ENCODE data around the gene AUTS2.

The AUTS2 gene

GRCh38 chr7:70630818-70631457 is 1032.7 kb downstream of the AUTS2 start:
- no peaks in the 10 kb centered on the region for H3K9me3 ChIP-seq (ENCODE audit: control insufficient read depth, insufficient read depth, low read length)
- no peak overlapping the region for H3K27ac ChIP-seq (ENCODE audit: low read length)
- no peaks in the 10 kb centered on the region for H3K27me3 ChIP-seq (ENCODE audit: control insufficient read depth, insufficient read depth, low read length)
- H3K36me3 ChIP-seq (ENCODE audit: control insufficient read depth, insufficient read depth, low read length), result no peaks in the 10 kb centered on the region
- H3K4me3 ChIP-seq (ENCODE audit: low read length), result no peak overlapping the region
- no CpG with 5 or more reads among the region's 28 CpGs for WGBS (ENCODE audit: insufficient coverage, insufficient read length)
- no peaks in the 10 kb centered on the region for H3K4me1 ChIP-seq (ENCODE audit: control insufficient read depth, insufficient read depth, low read length)
- DNase-seq (ENCODE audit: low read depth, low spot score), result no peak

DNA sequence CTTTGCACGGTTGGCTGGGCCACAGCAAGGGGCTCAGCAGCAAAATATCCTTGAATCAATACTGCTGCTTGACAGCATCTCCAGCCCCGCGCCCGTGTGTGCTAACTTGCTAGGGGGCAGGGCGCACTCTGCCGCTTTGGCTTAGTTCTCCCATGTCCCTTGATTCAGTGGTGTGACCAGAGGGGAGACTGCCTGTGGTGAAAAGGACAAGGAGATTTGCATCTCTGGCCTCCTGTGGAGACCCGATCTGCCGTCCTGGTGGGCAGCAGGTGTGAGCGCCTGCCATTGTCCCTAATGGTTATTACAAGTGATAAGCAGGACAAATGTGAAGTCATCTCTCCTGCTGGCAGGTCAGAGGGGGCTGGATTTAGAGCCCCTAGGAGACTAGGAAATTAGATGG is 1033.4 kb downstream of the AUTS2 start:
- Histone ChIP-seq H3K27ac (ENCODE audit: low read length) (no peak overlapping the region), H3K4me1 (ENCODE audit: control insufficient read depth, insufficient read depth, low read length) (no peaks in the 10 kb centered on the region), H3K36me3 (ENCODE audit: control insufficient read depth, insufficient read depth, low read length) (no peaks in the 10 kb centered on the region), H3K9me3 (ENCODE audit: control insufficient read depth, insufficient read depth, low read length) (no peaks in the 10 kb centered on the region), H3K4me3 (ENCODE audit: low read length) (no peak overlapping the region), H3K27me3 (ENCODE audit: control insufficient read depth, insufficient read depth, low read length) (no peaks in the 10 kb centered on the region)
- DNase-seq (ENCODE audit: low read depth, low spot score), result no peak
- WGBS (ENCODE audit: insufficient coverage, insufficient read length), result no CpG with 5 or more reads among the region's 9 CpGs

DNA sequence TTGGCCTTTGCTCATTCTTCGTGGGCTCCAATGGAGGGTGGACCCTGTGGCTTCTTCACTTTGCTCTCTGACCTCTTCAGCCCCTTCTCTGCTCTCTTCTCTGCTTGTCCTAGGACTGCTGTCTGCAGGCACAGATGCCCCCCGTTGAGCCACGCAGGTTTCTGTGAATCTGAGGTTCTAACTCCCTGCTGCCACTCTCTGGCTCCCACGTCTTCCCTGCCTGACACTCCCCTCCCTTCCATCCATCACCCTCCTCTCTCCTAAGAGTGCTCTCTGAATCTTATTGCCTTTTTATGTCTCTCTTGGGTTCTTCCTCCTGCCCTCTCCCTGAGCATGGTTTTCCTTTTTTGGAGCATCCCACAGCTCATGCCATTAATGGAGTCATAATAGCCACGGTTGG is 1034.1 kb downstream of the AUTS2 start:
- Histone ChIP-seq H3K27ac (ENCODE audit: low read length) (no peak overlapping the region), H3K4me3 (ENCODE audit: low read length) (no peak overlapping the region), H3K4me1 (ENCODE audit: control insufficient read depth, insufficient read depth, low read length) (no peaks in the 10 kb centered on the region; the same call in 1 of the 2 replicates), H3K27me3 (ENCODE audit: control insufficient read depth, insufficient read depth, low read length) (no peaks in the 10 kb centered on the region), H3K9me3 (ENCODE audit: control insufficient read depth, insufficient read depth, low read length) (no peaks in the 10 kb centered on the region), H3K36me3 (ENCODE audit: control insufficient read depth, insufficient read depth, low read length) (no peaks in the 10 kb centered on the region)
- DNase-seq (ENCODE audit: low read depth, low spot score), result no peak
- WGBS (ENCODE audit: insufficient coverage, insufficient read length), result no CpG with 5 or more reads among the region's 5 CpGs

- Histone ChIP-seq H3K27ac (ENCODE audit: low read length) (no peak overlapping the region), H3K36me3 (ENCODE audit: control insufficient read depth, insufficient read depth, low read length) (no peaks in the 10 kb centered on the region), H3K27me3 (ENCODE audit: control insufficient read depth, insufficient read depth, low read length) (no peaks in the 10 kb centered on the region), H3K4me1 (ENCODE audit: control insufficient read depth, insufficient read depth, low read length) (peaks cover 2% of the 10 kb centered on the region), H3K9me3 (ENCODE audit: control insufficient read depth, insufficient read depth, low read length) (no peaks in the 10 kb centered on the region), H3K4me3 (ENCODE audit: low read length) (no peak overlapping the region)
- WGBS (ENCODE audit: insufficient coverage, insufficient read length), result no CpG with 5 or more reads among the region's 8 CpGs
- DNase-seq (ENCODE audit: low read depth, low spot score), result no peak
These were observed 1035.8 kb downstream of the AUTS2 start for GRCh38 chr7:70634071-70634470.

- H3K36me3 ChIP-seq (ENCODE audit: control insufficient read depth, insufficient read depth, low read length), result no peaks in the 10 kb centered on the region
- no CpG with 5 or more reads among the region's 8 CpGs for WGBS (ENCODE audit: insufficient coverage, insufficient read length)
- H3K4me3 ChIP-seq (ENCODE audit: low read length), result no peak overlapping the region
- H3K27ac ChIP-seq (ENCODE audit: low read length), result no peak overlapping the region
- peaks cover 2% of the 10 kb centered on the region for H3K4me1 ChIP-seq (ENCODE audit: control insufficient read depth, insufficient read depth, low read length)
- no peak for DNase-seq (ENCODE audit: low read depth, low spot score)
- H3K27me3 ChIP-seq (ENCODE audit: control insufficient read depth, insufficient read depth, low read length), result no peaks in the 10 kb centered on the region
- no peaks in the 10 kb centered on the region for H3K9me3 ChIP-seq (ENCODE audit: control insufficient read depth, insufficient read depth, low read length)
These were observed 1036.4 kb downstream of the AUTS2 start for GRCh38 chr7:70634610-70635068.

DNA sequence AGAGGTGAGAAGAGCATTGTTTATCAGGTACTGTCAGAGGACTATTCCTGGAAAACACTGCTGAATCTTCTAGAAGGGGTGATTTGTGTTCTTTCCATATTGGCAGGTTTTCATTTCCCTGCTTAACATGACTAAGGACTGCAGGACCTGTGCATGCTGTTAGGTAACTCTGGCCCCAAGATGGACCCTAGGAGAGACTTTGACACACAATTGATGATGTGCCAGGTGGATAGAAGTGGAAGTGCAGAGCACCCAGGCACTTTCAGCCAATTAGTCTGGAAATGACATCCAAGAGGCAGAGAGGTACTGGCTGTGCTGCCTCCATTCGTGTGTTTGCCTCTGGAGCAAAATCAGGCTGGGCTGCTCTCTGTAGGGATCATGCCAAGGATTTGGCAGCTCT is 1037.4 kb downstream of the AUTS2 start:
- H3K27ac ChIP-seq (ENCODE audit: low read length), result no peak overlapping the region
- no peaks in the 10 kb centered on the region for H3K27me3 ChIP-seq (ENCODE audit: control insufficient read depth, insufficient read depth, low read length)
- H3K36me3 ChIP-seq (ENCODE audit: control insufficient read depth, insufficient read depth, low read length), result no peaks in the 10 kb centered on the region
- no peak overlapping the region for H3K4me3 ChIP-seq (ENCODE audit: low read length)
- peaks cover 2% of the 10 kb centered on the region for H3K4me1 ChIP-seq (ENCODE audit: control insufficient read depth, insufficient read depth, low read length)
- no CpG with 5 or more reads among the region's 1 CpG for WGBS (ENCODE audit: insufficient coverage, insufficient read length)
- H3K9me3 ChIP-seq (ENCODE audit: control insufficient read depth, insufficient read depth, low read length), result no peaks in the 10 kb centered on the region
- no peak for DNase-seq (ENCODE audit: low read depth, low spot score)

- no peaks in the 10 kb centered on the region for H3K9me3 ChIP-seq (ENCODE audit: control insufficient read depth, insufficient read depth, low read length)
- peaks cover 2% of the 10 kb centered on the region for H3K4me1 ChIP-seq (ENCODE audit: control insufficient read depth, insufficient read depth, low read length)
- no peak overlapping the region for H3K4me3 ChIP-seq (ENCODE audit: low read length)
- H3K36me3 ChIP-seq (ENCODE audit: control insufficient read depth, insufficient read depth, low read length), result no peaks in the 10 kb centered on the region
- WGBS (ENCODE audit: insufficient coverage, insufficient read length), result no CpG with 5 or more reads among the region's 6 CpGs
- H3K27ac ChIP-seq (ENCODE audit: low read length), result no peak overlapping the region
- no peaks in the 10 kb centered on the region for H3K27me3 ChIP-seq (ENCODE audit: control insufficient read depth, insufficient read depth, low read length)
- DNase-seq (ENCODE audit: low read depth, low spot score), result no peak
These were observed 1037.9 kb downstream of the AUTS2 start for GRCh38 chr7:70636169-70636568.

DNA sequence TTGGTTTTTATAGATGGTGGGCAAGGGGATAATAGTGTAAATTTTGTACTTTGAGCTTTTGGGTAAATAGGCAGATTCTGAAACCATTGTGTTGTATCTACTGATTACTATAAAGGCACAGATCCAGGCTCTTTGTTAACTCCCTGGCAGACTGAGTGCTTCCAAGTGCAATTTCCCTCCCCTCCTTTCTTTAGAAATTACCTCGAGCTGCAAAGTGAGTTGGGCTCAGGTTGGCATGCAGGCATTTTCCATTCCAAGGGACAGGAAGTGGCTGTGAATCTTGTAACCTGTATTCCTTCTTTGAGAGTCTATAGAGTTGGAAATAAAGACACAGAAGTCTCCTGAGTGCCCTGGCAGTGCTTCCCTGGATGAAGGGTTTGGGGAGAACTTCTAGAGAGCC is 1039.5 kb downstream of the AUTS2 start:
- Histone ChIP-seq H3K27me3 (ENCODE audit: control insufficient read depth, insufficient read depth, low read length) (no peaks in the 10 kb centered on the region), H3K36me3 (ENCODE audit: control insufficient read depth, insufficient read depth, low read length) (no peaks in the 10 kb centered on the region), H3K9me3 (ENCODE audit: control insufficient read depth, insufficient read depth, low read length) (no peaks in the 10 kb centered on the region), H3K4me3 (ENCODE audit: low read length) (no peak overlapping the region), H3K4me1 (ENCODE audit: control insufficient read depth, insufficient read depth, low read length) (peaks cover 2% of the 10 kb centered on the region), H3K27ac (ENCODE audit: low read length) (no peak overlapping the region)
- DNase-seq (ENCODE audit: low read depth, low spot score), result peak; percentile 25
- no CpG with 5 or more reads among the region's 1 CpG for WGBS (ENCODE audit: insufficient coverage, insufficient read length)

DNA sequence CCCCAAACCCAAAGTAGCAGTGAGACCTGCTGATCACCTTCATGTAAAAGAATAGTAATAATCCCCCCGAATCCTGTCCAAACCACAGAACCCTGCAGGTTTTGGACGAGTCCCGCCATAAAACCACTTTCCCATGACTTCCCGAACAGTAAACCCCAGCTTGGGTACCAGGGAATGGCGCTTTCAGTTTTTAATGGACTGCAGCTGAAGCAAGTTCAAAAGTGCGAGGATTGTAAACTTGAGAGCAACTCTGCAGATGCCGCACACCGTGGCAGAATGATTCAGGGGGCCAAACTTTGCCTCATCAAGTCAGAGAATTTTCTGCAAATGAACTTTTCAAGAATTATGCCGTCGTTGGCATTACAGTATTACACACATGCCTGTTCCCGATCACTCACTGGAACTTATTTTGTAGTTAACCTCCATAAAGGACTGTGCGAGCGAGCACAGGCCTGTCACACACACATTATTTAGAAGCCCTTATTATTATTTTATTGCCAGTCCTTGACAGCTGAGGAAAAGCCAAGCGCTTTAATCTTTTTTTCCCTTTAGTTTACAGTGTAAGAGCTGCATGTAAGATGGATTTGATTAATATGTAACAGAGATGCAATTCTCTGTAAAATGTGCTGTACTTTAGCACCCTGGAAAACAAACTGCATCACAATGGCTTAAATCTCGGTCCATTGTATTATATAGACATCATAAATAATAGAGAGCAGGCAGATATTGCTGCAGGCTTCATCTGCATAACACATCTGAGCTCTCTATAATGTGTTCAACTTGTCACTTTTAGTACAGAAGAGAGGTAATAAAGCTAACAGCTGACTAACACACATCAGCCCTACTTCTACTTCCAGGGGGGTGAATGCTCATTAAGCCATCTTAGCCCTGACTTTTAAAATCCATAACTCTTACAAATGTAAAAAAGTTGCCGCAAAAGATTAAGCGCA is 1040.2 kb downstream of the AUTS2 start:
- Histone ChIP-seq H3K27me3 (ENCODE audit: control insufficient read depth, insufficient read depth, low read length) (no peaks in the 10 kb centered on the region), H3K4me1 (ENCODE audit: control insufficient read depth, insufficient read depth, low read length) (peaks cover 2% of the 10 kb centered on the region), H3K9me3 (ENCODE audit: control insufficient read depth, insufficient read depth, low read length) (no peaks in the 10 kb centered on the region), H3K4me3 (ENCODE audit: low read length) (no peak overlapping the region), H3K36me3 (ENCODE audit: control insufficient read depth, insufficient read depth, low read length) (no peaks in the 10 kb centered on the region), H3K27ac (ENCODE audit: low read length) (no peak overlapping the region)
- no CpG with 5 or more reads among the region's 17 CpGs for WGBS (ENCODE audit: insufficient coverage, insufficient read length)
- no peak for DNase-seq (ENCODE audit: low read depth, low spot score)

- Histone ChIP-seq H3K4me1 (ENCODE audit: control insufficient read depth, insufficient read depth, low read length) (peaks cover 2% of the 10 kb centered on the region), H3K36me3 (ENCODE audit: control insufficient read depth, insufficient read depth, low read length) (no peaks in the 10 kb centered on the region), H3K27me3 (ENCODE audit: control insufficient read depth, insufficient read depth, low read length) (no peaks in the 10 kb centered on the region), H3K4me3 (ENCODE audit: low read length) (no peak overlapping the region), H3K9me3 (ENCODE audit: control insufficient read depth, insufficient read depth, low read length) (no peaks in the 10 kb centered on the region), H3K27ac (ENCODE audit: low read length) (no peak overlapping the region)
- DNase-seq (ENCODE audit: low read depth, low spot score), result no peak
- WGBS (ENCODE audit: insufficient coverage, insufficient read length), result no CpG with 5 or more reads among the region's 5 CpGs
These were observed 1042.1 kb downstream of the AUTS2 start for GRCh38 chr7:70640266-70640833.
